Measurements from ENCODE around the gene ZSWIM6.

The ZSWIM6 gene

DNA sequence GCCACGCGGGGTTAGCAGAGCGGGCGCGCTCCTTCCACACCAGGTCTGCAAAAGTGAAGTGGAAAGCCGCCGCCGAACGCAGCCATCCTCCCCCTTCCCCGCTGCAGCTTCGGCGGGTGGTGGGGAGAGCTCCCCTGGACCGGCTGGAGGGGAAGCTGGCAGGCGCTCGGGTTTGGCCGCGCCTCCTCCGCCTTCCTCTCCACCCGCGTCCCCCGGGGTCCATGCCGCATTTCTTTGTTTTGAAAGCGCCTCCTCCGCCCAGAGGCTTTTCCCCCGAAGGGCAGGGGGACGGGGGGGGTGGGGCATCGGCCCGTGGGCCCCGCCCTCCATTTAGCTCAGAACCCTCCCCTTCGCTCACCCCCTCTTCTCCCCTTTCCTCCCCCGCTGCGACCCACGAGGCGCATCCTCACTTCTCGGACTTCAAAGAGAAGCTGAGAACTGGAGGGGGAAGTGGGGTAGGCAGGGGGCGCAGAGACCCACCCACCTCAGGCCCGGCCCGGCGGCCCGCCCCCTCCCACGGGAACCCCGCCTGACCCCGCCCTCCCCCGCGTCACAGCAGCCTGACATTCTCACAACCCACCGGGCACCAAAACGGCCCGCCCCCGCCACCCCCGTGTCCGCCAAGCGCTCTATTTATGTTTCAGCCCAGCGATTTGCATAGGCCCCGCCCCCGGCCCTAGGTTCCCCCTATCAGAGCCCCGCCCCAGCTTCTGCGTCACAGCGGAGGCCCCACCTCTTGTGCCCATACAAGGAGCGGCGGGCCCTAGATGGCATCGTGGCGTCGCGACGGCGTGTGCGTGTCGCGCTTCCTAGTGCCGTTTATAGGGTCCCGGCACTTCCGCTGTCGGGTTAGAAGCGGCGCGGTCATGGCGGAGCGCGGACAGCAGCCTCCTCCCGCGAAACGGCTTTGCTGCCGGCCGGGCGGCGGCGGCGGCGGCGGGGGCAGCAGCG lies at the start of gene ZSWIM6:
Gene ZSWIM6, plus strand, starts transcription at position 852 of the 951 bp plus-strand sequence. Its CDS starts 15 bp downstream, at position 867.
- DNase-seq (ENCODE audit: low read depth): peak; percentile 89

DNA sequence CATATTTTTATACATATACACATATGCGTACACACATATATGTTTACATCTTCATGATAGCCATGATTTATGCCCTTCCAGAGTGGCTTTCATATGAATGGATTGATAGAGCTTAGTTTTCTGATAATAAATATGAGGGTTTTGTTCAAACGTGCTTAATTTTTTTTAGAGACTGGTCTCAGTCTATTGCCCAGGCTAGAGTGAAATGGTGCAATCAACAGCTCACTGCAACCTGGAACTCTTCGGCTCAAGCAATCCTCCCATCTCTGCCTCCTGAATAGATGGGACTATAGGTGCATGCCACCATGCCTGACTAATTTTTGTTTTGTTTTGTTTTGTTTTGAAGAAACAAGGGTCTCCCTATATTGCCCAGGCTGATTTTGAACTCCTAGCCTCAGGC lies 48.6 kb upstream of the ZSWIM6 start:
- no peak for DNase-seq (ENCODE audit: low read depth)

DNA sequence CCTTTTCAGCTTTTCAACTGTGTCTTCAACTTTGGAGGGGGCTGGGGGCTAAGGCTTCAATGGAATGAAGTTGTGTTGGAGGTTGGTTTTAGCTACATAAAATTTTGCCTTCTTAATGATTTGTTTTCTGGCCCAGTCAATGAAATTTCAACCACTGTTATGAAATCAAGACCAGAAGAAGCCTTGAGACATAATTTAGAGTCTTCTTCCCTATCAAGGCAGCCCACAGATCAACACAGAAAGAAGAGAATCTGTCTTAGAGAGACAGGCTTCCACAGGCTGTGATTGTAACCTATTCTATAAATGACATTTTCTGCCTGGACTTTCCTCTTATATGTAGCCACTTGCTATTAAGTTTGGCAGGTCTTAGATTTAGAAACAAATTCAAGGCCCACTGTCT lies 46.5 kb upstream of the ZSWIM6 start:
- DNase-seq (ENCODE audit: low read depth): no peak

DNA sequence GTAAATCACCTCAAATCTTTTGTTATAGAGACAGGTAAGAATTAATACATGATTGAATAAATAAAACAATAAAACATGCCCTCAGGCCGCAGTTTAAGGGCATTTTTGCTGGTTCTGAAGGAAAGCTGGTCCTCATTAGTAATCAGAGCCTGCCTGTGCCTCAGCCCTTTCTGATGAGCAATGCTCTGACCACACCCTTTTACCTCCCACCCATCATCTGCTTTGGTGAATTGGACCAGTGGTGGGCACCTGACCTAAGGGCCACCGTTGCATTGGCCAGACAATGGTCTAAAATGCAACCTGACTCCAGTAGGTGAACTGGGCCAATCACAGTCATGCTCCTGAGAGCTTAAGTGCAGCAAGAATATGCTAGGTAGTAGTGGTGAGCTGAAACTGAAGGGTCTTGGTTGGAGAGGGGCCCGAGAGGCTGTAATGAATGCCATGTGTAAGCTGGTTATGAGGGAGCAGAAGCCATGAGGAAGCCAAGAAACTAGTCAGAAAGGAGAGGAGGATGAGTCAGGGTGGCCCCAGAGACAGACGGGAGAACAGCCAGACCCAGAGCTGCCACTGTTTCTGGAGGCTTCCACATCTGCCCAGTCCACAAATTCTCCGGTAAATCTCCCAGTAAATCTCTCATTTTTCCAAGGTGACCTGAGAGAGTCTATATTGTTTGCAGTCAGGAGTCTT lies 45.5 kb upstream of the ZSWIM6 start:
- no peak for DNase-seq (ENCODE audit: low read depth)

DNA sequence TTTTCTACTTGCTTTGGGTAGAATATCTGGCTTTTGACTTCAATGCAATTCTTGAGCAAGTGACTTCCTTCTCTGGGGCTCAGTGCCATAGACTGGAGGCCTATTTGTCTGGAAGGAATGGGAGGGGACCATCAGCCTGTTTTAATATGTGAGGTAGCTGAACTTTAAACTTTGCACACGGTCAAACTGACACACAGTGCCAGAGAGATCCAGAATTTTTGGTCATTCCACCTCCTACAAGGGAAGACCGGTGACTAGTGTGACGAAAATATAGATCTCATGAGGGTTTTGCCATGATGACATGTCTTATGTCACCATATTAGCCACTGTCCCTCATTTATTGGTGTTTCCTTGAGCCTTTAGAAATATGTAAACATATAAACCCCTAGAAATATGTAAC lies 44.6 kb upstream of the ZSWIM6 start:
- DNase-seq (ENCODE audit: low read depth): no peak

DNA sequence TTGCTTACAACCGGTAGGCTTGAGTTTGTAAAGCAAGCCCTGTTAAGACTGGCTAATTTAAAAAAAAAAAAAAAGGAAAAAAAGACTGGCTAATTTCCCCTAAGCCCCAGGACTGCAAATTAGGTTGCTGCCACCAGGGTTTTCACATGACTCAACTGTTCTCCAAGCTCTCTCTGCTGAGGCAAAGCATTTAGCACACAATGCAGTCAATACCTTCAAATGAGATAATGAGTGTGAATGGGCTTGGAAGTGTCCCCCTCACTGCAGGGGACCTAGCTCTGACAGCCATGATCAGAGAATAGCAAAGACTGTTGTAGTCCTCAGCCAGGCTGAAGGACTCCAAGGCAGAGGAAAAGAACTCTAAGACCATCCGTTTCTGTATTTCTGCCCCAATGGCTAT lies 42.8 kb upstream of the ZSWIM6 start:
- no peak for DNase-seq (ENCODE audit: low read depth)

DNA sequence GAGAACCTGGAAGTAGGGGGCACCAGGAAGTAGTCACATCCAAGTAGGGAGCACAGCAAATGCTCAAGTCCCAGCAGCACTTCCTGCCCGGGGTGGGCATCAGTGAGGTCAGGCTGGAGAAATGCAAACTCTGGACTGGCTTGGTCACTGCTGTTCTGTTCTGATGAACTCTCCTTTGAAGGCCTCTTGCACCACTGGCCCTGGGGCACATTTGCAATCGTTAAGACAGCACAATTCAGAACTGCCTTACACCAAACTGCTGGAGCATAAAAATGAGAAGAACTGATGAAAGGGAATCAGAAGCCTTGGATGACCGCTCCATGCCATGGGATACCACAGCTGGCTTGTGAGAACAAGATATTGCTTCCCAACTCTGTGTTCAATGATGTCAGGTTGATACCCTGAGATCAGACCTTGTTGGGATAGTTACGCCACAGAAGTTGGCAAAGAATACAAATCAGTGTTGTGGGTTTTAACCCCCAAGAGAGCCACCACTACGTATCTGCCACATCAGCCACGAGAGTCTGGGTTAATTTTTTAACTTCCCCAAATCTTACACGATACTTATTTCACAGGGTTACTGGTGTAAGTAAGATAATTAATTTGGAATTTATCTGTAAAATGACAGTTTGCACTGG lies 42.3 kb upstream of the ZSWIM6 start:
- no peak for DNase-seq (ENCODE audit: low read depth)

DNA sequence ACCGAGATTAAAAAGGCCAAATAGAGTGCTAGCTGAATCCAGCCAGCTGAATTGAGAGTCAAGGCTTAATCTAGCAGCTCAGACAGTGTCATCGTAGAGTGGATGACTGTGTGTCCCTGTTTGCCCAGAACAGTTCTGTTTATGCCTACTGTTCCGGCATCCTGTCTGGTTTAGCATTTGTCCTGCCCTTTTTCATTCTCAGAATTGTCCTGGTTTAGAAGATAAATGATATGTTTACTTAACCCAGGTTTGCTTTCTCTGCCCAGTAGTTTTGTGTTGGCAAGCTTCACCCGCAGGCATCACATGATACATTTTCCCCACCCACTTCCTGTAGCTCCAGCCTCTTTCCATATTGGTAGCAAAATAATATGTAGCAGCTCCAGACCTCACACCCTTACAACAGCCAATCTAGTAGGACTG lies 41.3 kb upstream of the ZSWIM6 start:
- no peak for DNase-seq (ENCODE audit: low read depth)

DNA sequence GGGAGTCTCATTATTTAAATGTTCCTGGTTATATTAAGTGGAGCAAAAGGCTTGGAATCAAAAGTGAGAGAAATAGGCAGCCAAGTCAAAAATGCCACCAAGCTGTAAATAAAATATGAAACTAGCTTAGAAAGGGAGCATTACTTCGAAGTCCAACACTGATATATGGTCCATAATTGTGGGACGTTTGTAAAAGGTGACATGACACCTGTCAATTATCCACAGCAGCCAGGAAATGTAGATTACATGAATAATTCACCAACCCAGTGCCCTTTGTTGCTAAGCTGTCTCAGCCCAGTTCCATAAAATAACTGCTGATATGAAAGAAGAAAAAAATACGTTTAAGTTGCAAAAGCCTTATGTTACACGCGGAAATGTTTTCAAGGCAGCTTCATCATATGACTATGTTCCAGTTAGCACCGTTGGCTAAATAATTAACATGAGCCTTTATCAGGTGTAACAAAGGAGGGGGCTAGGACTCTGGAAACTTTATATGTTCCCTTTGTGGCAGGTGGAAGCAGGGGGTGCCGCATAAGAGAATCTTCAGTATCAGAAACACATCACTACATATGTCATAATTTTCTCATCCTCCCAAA lies 39.9 kb upstream of the ZSWIM6 start:
- DNase-seq (ENCODE audit: low read depth): no peak

DNA sequence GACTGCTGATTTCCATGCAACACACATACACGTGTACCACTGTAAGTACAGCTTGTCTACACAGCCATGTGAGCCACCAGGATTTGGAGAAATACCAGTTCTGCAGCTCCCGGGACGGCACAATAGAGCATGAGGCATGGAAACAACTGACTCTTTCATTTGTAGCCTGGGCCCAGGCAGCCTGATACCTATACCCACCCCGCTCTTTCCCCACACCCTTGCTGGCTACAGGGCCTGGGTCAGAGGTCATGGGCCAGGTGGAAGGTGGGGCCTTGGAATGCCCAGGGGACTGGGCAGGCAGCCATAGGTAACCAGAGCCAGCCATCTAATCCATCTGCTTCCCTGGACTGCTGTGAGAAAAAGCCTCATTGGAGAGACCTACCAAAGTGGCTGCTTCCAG lies 39.0 kb upstream of the ZSWIM6 start:
- no peak for DNase-seq (ENCODE audit: low read depth)

DNA sequence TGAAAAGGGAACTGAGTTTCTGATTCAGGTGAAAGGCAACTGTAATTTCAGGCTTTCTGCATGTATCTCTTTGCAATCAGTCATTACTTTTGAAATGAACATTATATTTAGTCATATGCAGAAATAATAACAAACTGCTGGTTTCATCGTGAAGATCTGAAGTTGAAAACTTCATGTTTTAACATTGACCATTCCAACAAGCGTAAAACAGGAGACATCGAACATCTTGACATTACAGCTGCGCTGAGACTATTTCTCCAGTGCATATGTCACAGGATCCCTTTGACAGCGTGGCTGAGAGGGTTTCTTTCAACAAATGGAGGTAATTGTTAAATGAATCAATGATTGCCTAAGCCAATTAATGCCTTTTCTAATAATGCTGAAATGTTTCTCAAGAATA lies 38.2 kb upstream of the ZSWIM6 start:
- no peak for DNase-seq (ENCODE audit: low read depth)

DNA sequence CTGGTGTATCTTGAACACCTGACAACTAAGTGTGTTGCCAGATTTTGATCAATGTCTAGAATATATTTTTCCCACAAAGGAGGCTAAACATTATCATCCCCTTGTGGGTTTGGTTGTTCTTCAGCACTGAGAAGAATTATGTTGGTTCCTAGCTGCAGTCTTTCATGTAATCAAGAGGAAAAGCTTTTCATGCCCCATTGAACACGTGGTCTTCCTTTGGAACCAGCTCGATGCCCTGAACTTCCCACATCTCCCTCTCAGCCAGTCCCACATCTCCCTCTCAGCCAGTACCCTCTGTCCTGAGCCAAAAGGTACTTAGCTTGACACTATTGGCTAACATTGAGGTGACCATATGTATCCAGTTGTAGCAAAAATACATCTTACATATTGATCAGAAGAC lies 36.7 kb upstream of the ZSWIM6 start:
- DNase-seq (ENCODE audit: low read depth): no peak

DNA sequence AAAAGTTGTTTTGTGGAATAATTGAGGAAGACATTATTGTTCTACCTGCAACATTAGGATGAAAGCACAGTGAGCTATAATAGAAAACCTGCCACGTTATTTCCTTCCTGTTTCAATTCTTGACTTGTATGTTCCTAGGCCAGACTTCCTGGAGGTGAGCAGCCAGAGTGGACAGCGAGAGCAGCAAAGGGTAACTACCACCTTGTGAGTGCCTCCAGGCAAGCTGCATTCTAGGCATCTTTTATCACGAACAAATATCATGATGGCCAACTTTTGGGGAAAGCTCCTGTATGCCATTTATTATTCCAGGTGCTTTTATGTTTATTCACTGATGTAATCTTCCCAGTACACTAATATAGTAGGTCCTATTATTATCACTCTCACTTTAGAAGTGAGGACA lies 34.0 kb upstream of the ZSWIM6 start:
- no peak for DNase-seq (ENCODE audit: low read depth)

DNA sequence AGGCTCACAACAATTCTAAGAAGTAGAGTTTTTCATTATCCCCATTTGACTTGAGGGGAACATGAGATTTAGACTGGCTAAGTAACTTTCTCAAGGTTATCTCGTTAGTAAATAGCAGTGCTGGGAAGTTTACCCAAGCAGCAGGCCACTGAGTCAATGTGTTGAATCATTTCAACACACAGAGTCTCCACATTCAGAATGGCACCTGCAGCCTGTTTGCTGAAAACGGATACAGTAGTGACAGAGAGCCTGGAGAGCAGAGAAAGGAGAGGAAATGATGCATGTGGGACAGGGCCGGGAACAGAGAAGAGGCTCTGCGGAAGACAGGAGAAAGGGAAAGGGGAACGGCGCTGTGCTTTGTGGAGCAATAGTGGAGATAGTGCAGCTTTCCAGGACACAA lies 33.5 kb upstream of the ZSWIM6 start:
- DNase-seq (ENCODE audit: low read depth): no peak

DNA sequence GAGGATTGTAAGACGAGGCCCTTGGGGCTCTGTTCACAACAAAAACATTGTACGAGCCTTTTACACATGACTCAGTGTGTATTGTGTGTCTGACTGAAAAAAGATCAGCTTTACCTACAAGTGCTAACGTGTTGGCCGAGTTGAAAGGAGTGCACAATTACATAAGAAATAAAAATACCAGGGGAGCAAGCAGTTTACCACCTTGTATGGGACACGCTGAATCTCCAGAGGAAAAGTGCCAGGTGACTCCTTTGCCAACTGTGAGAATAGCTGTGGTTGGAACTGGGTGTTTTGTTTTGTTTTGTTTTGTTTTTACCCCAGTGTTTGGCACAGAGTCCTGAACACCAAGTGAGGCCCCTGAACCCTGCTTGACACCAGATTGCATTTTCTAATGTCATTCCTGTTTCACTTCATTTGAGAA lies 32.8 kb upstream of the ZSWIM6 start:
- DNase-seq (ENCODE audit: low read depth): no peak

DNA sequence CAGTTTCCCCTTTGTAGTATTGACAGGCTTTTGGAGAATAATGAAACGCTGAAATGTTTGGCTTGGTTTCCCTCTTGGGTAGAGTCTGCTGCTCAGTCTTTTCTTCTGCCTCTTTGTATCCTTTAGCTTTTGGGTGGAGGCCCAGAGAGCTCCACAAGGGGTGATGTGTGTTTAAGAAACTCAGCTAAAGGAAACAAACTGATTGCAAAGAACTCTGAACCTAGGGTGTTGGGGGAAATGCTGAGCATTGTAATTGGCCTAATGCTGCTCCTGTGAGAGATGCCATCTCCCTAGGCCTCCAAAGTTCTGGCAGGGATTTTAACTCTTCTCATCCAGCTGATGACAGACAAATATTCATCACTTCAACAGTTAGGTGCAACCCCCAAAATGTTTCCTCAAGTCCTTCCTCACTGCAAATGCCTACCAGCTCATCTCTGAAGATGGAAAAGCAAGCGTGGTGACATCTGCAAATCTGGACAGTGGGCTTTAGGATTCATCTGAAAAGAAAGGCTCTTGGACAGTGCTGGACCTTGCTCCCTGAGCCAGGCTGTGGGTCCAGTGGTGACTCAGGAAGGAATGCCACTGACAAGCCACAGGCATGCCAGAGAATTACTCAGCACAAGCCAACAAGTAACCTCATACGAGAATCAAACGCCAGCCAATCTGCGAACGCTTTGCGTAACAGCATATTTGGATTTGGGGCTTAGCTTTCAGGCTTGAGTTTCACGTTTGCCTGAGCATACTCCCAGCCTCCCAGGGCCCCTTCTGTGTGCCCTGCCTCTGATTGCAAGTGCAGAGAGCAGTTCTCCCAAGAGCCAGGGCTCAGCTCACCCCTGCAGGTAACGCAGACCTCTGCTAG lies 30.5 kb upstream of the ZSWIM6 start:
- DNase-seq (ENCODE audit: low read depth): no peak

DNA sequence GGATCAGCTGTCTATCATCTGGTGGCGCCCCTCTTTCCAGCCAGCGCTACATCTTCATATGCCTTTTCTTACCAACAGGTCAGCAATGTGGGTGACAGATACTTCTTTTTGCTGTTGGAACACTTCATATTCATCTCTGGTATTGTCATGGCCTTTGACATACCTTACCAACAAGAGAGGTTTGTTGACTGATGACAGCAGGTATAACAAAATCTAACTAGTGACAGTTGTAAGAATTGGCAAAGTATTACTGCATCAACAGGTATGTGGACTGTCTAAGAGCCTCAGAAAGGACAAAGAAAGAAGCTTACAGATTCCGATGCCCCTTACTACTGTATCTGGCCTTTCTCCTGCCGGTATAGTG lies 29.9 kb upstream of the ZSWIM6 start:
- DNase-seq (ENCODE audit: low read depth): no peak

DNA sequence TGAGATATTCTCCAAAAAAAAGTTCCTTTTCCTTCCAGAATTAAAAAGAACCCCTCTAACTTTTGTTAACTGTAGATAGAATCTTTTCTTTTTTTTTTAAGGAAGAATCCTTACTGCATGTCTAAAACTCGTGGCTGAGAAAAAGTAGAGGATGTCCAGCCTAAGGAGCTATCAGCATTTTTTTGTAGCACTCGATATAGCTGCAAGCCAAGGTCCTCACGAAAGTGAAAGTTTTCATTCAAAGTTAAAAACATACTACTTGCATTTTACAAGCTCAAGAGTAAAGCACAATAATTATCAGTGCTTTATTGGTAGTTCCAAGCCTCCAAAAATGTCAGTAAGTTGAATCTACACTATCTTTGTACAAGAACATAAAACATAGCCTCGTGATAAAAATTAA lies 28.7 kb upstream of the ZSWIM6 start:
- DNase-seq (ENCODE audit: low read depth): no peak

DNA sequence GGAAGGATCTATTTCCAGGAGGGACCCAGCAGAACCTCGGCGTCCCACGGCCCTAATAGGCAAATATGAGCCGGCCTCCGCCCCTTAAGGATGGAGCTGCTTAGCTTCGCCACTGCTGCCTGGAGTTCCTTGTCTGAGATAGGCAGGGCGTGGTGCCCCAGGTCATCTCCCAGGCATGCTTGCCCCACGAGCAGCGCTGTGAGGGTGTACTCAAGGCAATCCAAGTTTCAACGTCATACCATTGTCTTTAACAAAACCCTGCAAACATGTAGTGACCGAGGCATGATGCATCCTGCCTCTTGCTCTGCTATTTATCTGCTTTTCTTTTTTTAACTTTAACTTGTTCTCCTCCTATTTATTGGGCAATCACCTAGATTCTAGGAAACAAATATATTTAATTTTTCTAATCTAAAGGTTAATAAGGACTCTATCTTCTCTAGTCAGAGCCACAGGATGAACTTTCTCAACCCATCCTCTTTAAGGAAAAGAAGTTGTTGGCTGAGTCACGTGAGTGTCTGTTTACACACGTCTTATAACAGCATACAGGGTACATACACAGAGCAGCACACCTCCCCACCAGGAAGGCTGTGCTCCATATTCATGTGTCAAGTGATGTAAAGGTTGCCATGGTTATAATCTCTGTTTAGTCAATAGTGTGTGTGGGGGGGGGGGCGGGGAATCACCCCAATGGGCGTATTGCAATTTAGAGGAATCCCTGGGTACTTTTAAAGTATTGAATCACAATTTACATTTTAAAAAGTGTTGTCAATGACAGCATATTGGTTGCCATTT lies 27.3 kb upstream of the ZSWIM6 start:
- DNase-seq (ENCODE audit: low read depth): no peak

DNA sequence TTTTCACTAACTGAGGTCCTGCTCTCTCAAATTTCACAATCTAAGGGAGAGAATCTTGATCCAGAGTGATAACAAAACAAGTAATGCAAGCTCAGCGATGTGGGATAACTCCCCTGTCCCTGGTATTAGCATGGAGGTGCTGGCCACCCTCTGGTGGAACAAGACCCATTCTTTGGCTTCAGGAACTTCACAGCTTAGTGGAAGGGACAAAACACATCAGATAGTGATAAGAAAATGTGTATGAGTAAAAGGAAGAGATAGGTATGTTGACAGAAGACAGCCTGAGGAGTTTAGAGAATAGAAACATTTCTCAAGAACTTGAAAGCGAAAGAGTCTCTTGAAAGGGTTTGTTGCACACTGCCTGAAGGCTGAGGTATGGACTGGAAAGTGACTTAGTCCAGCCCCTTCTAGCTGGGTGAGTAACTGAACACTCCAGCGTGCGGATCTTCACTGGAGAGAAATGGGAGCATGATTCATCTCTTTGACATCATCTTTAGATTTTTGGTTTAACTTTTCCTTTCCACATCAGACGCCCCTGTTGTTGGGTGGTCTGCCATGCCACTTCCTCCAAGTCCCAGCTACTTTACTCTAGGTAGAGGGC lies 25.4 kb upstream of the ZSWIM6 start:
- DNase-seq (ENCODE audit: low read depth): no peak

Measured in CMK (cell line).